AG09309 (cell line): ENCODE results near the gene KIF12.

ENCODE experiments used
- DNase-seq: peaks from one replicate; pipeline ENCODE4 v3.0.0-alpha.2; 2010; ENCODE audit warnings: low read depth
- H3K4me3 ChIP-seq: 2 replicates; pipeline ENCODE4 v1.5.1; 2011; ENCODE audit warnings: mild to moderate bottlenecking, low read depth, low read length, moderate library complexity; ENCODE audit not compliant: control insufficient read depth
- TF ChIP-seq, protein P1 (sequence below): IDR thresholded peaks from 2 replicates; pipeline ENCODE4 v1.5.1; 2011; ENCODE audit warnings: mild to moderate bottlenecking, low read depth, low read length, inconsistent platforms; ENCODE audit not compliant: insufficient read depth, control insufficient read depth; ENCODE audit errors: missing control alignments

KIF12 gene

DNA sequence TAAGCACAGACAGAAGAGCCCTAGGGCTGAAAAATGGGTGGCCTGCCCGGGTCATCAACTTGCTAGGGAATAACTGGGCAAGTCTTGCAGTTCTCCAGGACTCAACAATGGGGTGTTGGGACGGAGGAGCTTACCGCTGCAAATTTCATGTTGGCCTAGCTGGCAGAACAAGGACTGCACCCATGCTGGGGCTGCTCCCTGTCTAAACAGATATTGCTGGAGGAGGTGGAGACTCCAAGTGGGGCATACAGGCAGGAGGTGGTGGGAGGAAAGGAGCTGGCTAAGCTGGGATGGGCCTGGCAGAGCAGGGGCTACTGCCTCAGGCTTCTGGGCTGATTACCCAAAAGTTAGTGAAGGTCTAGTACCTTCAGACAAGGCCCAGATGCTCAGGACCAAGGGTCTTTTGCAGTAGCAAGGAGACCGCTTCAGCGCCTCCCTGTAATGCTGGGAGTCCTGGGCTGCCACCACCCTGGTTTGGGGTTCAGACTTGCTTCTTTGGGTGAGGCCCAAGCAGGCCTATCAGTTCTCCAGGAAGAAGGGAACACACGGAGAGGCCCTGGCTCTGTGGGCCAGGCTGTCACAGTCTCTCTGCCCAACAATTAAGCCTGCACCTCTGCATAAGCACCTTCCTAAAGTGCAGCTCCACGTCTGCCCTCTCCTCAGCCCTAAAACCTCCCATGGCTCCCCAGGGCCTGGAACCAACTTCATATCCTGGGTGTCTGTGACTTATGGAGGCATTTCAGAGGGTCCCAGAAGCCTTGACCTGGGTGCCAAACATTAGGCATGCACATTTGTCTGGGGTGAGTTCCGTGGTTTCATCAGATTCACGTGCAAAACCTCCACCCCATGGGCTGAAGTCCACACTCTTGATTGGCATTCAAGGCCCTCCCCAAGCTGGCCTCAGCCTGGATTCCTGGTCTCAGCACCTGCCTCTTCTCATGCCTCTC is 24.2 kb upstream of the KIF12 start:
- DNase-seq, result no peak
- TF ChIP-seq, protein P1, sequence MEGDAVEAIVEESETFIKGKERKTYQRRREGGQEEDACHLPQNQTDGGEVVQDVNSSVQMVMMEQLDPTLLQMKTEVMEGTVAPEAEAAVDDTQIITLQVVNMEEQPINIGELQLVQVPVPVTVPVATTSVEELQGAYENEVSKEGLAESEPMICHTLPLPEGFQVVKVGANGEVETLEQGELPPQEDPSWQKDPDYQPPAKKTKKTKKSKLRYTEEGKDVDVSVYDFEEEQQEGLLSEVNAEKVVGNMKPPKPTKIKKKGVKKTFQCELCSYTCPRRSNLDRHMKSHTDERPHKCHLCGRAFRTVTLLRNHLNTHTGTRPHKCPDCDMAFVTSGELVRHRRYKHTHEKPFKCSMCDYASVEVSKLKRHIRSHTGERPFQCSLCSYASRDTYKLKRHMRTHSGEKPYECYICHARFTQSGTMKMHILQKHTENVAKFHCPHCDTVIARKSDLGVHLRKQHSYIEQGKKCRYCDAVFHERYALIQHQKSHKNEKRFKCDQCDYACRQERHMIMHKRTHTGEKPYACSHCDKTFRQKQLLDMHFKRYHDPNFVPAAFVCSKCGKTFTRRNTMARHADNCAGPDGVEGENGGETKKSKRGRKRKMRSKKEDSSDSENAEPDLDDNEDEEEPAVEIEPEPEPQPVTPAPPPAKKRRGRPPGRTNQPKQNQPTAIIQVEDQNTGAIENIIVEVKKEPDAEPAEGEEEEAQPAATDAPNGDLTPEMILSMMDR, result no peak
- no peak overlapping the region for H3K4me3 ChIP-seq

DNA sequence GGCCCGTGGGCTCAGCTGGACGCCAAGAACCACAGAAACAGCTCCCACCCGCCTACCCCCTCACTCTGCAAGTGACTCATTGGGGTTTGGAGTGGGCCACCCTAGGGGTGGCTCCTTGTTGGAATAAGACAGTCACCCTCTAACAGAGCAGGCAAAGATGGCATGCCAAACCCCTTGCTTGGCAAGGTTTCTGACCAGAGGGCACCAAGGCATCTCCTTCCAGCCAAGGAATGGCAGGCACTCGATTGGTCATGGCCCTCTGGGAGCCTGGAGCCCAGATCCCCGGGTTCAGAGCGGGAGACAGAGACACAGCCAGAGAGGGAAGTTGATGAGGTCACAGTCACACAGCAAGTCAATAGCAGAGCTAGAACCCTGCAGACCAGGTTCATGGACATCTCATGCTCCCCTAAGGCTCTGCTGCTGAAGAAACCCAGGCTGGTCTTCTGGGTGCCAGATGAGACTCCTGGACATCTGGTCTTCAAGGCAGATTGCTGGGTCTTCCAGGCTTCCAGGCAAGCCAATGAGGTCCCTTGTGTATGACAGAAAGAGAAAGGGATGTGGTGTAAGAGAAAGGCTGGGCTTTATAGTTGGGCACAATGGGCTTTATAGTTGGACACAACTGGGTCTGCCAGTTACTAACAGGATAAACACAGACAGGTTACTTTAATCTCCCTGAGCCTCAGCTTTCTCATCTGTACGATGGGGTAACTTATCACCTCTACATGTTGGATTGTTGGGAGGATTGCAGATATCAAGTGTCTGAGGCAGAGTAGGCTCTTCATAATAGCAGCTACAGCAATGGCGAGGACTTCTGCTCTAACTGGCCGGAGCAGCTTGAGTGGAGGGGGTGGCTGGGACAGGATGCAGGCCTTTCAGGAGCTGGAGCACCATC is 23.3 kb upstream of the KIF12 start:
- DNase-seq, result no peak
- TF ChIP-seq, protein P1, result no peak
- no peak overlapping the region for H3K4me3 ChIP-seq

DNA sequence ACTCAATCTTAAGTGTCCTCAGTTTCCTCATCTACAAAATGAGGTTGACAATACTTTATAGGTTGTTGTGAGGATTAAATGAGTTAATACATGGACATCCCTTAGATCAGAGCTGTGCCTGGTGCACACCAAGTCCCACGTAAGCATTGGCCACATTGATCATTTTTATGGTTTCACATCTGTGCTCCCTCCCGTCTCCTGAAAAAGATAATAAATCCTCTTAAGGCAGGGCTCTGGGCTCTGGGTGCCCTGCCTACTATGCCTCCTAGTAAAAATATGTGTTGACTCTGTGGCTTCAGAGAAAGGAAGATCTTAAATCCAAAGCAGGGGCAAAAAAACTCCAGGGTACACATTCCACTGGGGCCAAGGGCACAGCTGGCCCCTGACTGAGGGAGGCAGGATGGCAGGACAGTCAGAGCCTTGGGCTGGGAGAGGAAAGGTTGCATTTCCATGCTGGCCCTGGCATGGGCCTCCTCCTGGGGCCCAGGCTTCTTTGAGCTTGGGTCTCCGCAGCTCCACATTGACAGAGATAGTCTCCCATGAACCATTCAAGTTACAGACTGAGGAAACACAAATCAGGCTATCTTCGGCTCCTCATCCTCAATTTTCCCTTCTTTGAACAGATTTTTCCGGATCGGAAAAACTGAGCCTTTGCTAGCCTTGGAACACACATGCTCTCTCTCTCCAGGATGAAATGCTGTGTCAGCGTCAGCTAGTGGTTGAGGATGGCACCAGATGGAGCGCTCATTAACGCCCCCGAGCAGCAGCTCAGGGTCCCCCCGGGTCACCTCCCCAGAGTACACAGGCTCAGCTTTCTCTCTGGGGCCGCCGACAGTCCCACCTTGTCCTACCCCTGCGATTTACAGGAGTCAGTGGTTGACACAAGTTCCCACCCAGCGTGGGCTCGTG is 22.4 kb upstream of the KIF12 start:
- no peak overlapping the region for H3K4me3 ChIP-seq
- no peak for DNase-seq
- TF ChIP-seq, protein P1, result no peak

DNA sequence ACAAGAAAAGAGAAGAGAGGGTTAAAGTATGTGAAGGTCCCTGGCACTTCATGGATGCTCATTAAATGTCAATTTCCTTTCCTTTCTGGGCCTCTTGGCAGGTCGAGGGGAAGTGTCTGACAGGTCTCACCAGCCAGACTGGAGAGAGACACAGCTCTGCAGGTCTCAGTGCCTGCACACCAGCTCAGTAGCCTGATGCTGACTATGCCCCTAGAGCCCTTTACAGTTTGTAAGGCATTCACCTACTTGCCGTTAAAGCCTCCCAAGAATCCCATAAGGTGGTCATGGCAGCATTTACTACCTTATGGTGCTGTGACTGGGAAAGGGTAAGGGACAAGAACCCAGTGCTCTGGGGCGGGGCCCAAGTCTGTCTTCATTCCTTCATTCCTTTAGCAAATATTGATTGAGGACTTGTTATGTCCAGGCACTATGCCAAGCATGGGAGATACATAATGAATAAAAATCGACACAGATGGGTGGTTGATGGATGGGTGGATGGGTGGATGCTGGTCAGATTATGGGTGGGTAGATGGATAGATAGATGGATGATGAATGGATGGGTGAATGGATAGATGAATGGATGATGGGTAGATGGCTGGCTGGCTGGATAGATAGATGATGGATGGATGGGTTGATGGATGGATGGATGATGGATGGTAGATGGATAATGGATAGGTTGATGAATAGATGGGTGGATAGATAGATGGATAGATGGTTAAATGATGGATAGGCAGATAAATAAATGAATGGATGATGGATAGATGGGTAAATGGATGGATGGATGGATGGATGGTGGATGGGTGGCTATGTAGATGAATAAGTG is 21.3 kb upstream of the KIF12 start:
- no peak for DNase-seq
- TF ChIP-seq, protein P1, result no peak
- no peak overlapping the region for H3K4me3 ChIP-seq

DNA sequence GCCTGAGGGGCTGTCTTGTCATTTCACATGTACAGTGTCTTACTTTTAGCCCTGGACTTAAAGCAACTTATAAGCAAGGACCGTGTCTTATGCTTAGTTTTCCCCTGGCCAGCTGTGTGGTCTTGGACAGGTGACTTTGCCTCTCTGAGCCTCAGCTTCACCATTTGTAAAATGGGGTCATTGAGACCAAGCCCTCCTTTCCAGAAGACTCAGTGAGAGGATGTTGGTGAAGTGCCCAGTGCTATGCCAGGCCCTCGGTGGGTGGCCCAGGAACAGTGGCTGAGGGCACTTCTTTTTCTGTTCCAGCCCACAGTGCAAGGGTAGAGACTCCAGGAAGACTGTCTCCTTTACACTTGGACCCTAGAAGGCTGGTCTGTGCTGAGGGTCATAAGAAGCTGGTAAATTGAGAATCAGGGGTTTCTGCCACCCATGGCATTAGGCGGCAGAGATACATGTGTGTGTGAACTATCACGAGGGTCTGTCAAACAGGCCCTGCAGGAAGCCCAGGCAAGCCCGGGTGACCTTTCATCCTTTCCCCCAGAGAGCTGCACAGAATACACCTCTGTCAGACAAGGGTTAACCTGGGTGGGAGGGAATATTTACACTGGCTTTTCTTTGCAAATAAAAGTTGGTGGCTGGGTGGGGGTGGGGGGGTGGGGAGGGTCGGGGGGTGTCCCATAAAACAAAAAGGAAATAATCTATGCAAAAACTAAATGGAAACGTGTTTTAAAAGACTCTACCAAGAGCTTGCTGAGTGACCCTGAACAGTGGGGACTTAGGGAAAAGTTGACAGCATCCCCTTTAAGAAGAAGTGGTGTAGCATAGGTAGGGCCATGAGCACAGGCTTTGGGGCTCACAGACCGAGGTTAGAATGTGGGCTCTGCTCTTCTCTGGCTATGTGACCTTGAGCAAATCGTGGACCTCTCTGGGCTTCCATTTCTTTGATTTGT is 20.4 kb upstream of the KIF12 start:
- TF ChIP-seq, protein P1, result no peak
- H3K4me3 ChIP-seq, result no peak overlapping the region
- no peak for DNase-seq
